Germinal center (tissue), 1 donor: ENCODE data around the gene ADCYAP1R1.

ENCODE experiments used
- DNase-seq: peaks from one replicate; pipeline ENCODE4 v3.0.0; 2012; ENCODE audit warnings: mixed read lengths, low spot score

Gene ADCYAP1R1

GRCh38 chr7:31043051-31043471, 9.0 kb upstream of the ADCYAP1R1 start:
- no peak for DNase-seq

GRCh38 chr7:31044529-31044928, 7.6 kb upstream of the ADCYAP1R1 start:
- DNase-seq, result no peak

GRCh38 chr7:31046723-31047122, 5.4 kb upstream of the ADCYAP1R1 start:
- no peak for DNase-seq

- DNase-seq, result no peak
These were observed 4.6 kb upstream of the ADCYAP1R1 start for GRCh38 chr7:31047313-31048146.

GRCh38 chr7:31049005-31049765, 2.9 kb upstream of the ADCYAP1R1 start:
- no peak for DNase-seq

GRCh38 chr7:31052487-31052840, 356 bp downstream of the ADCYAP1R1 start:
- no peak for DNase-seq

GRCh38 chr7:31052841-31053601, 913 bp downstream of the ADCYAP1R1 start:
- no peak for DNase-seq

- no peak for DNase-seq
These were observed 1.9 kb downstream of the ADCYAP1R1 start for GRCh38 chr7:31053986-31054385.

GRCh38 chr7:31054608-31055278, 2.6 kb downstream of the ADCYAP1R1 start:
- no peak for DNase-seq

- no peak for DNase-seq
These were observed 3.4 kb downstream of the ADCYAP1R1 start for GRCh38 chr7:31055471-31055870.

GRCh38 chr7:31056775-31057346, 4.8 kb downstream of the ADCYAP1R1 start:
- no peak for DNase-seq

- no peak for DNase-seq
These were observed 6.0 kb downstream of the ADCYAP1R1 start for GRCh38 chr7:31058122-31058521.

GRCh38 chr7:31058688-31059087, 6.6 kb downstream of the ADCYAP1R1 start:
- no peak for DNase-seq

- no peak for DNase-seq
These were observed 7.4 kb downstream of the ADCYAP1R1 start for GRCh38 chr7:31059551-31059950.

GRCh38 chr7:31061185-31061584, 9.1 kb downstream of the ADCYAP1R1 start:
- DNase-seq, result no peak

GRCh38 chr7:31062746-31063435, 10.8 kb downstream of the ADCYAP1R1 start:
- DNase-seq, result no peak

GRCh38 chr7:31065021-31065593, 13.0 kb downstream of the ADCYAP1R1 start:
- no peak for DNase-seq

- no peak for DNase-seq
These were observed 13.7 kb downstream of the ADCYAP1R1 start for GRCh38 chr7:31065840-31066239.

- no peak for DNase-seq
These were observed 14.5 kb downstream of the ADCYAP1R1 start for GRCh38 chr7:31066516-31067130.

GRCh38 chr7:31067491-31067890, 15.4 kb downstream of the ADCYAP1R1 start:
- no peak for DNase-seq
